HepG2 (cell line): Measurements from ENCODE around the gene C20orf141. TPM values are rescaled to one million over a fixed set of nuclear protein-coding genes. Genes with fewer than 3 reads are reported as not detected.
A peak's percentile ranks its signal among the peaks of the same experiment; 100 is the strongest.

ENCODE experiments used
- ATAC-seq: fragments of 200-7000 bp; cut with Tn5 transposase; 3 replicates; pipeline ENCODE4 v1.9.1; 2020; ENCODE audit warnings: mild to moderate bottlenecking, moderate library complexity
- BruUV-seq: library from RNA; stranded (reverse); fragments of 400-500 nt; replicated peaks from 2 replicates; lab custom pipeline; 2021; lab: Mats Ljungman, UMichigan
- CTCF ChIA-PET: fragments of 300-600 bp; formaldehyde crosslinking; extraction: SDS; loops from one replicate; lab custom pipeline; 2021; ENCODE audit warnings: low total read pairs, inconsistent platforms, low intra/inter-chr PET ratio; lab: Yijun Ruan, JAX
- POLR2A ChIA-PET: fragments of 350-600 bp; sonication (Branson Sonifier 250); formaldehyde crosslinking; loops from one replicate; lab custom pipeline; 2020; ENCODE audit warnings: antibody characterized with exemption, inconsistent platforms; lab: Yijun Ruan, JAX
- DNase-seq: peaks from one replicate; pipeline ENCODE4 v3.0.0-alpha.2; 2015; ENCODE audit warnings: low spot score
- FAIRE-seq: peaks from 3 replicates; lab custom pipeline; 2011; peaks lifted over from hg19 to GRCh38; lab: Jason Lieb, UNC
- H2AFZ ChIP-seq: one replicate; pipeline ENCODE4 v1.6.1; 2011; ENCODE audit warnings: low read length, inconsistent platforms
- H3K27ac ChIP-seq: fragments of 300-600 bp; 3 replicates; pipeline ENCODE4 v1.8.0; 2011; ENCODE audit warnings: mixed run types, mild to moderate bottlenecking, mixed read lengths, low read length, inconsistent platforms; ENCODE audit not compliant: insufficient read depth; ENCODE audit errors: extremely low read length
- H3K27me3 ChIP-seq, 2 experiments: fragments of 200-600 bp in 1 of 2; 2 replicates in 1 of 2; 3 replicates in 1 of 2; pipeline versions ENCODE4 v1.6.0 to v1.8.0; 2011; ENCODE audit warnings: low read length in 2 of 2, mild to moderate bottlenecking in 2 of 2, moderate library complexity in 2 of 2, inconsistent platforms in 1 of 2; ENCODE audit not compliant: insufficient read depth in 2 of 2, control insufficient read depth in 1 of 2
- H3K36me3 ChIP-seq, 2 experiments: fragments of 200-600 bp in 1 of 2; replicated peaks in 1 of 2; 2 replicates in 1 of 2; 3 replicates in 1 of 2; pipeline versions ENCODE4 v1.5.1 to v1.8.0; 2011; ENCODE audit warnings: low read length in 2 of 2, inconsistent platforms in 1 of 2; ENCODE audit not compliant: insufficient read depth in 2 of 2, control insufficient read depth in 1 of 2
- H3K4me1 ChIP-seq: 2 replicates; pipeline ENCODE4 v1.5.1; 2012; ENCODE audit warnings: low read length, inconsistent platforms; ENCODE audit not compliant: insufficient read depth
- H3K4me2 ChIP-seq: 2 replicates; pipeline ENCODE4 v1.6.0; 2011; ENCODE audit warnings: low read depth, low read length, inconsistent platforms
- H3K4me3 ChIP-seq, 3 experiments: fragments of 200-600 bp in 1 of 3; sonication (generic), shearing (Covaris generic) in 1 of 3; replicated peaks in 1 of 3; 2 replicates each; pipeline ENCODE4 v1.5.1; 2011 to 2016; ENCODE audit warnings: low read length in 3 of 3, inconsistent platforms in 2 of 3, low read depth in 2 of 3, mild to moderate bottlenecking in 2 of 3, control low read depth in 1 of 3, mixed read lengths in 1 of 3; ENCODE audit not compliant: insufficient read depth in 1 of 3
- H3K79me2 ChIP-seq: one replicate; pipeline ENCODE4 v1.6.1; 2011; ENCODE audit warnings: low read length, inconsistent platforms; ENCODE audit not compliant: insufficient read depth
- H3K9ac ChIP-seq: 2 replicates; pipeline ENCODE4 v1.6.0; 2011; ENCODE audit warnings: mild to moderate bottlenecking, low read depth, low read length, inconsistent platforms; ENCODE audit not compliant: insufficient read depth
- H3K9me3 ChIP-seq: 2 replicates; pipeline ENCODE4 v1.5.1; 2012; ENCODE audit warnings: mild to moderate bottlenecking, low read length
- H4K20me1 ChIP-seq: 2 replicates; pipeline ENCODE4 v1.6.0; 2011; ENCODE audit warnings: inconsistent platforms, mild to moderate bottlenecking, low read length, moderate library complexity; ENCODE audit not compliant: insufficient read depth
- ARNTL ChIP-seq: sonication (generic); formaldehyde crosslinking; IDR thresholded peaks from 2 replicates; pipeline ENCODE4 v1.4.0; 2020; ENCODE audit warnings: mild to moderate bottlenecking, missing genetic modification reagents
- CEBPZ ChIP-seq: IDR thresholded peaks from 2 replicates; pipeline ENCODE4 v1.6.1; 2012; ENCODE audit warnings: low read length, improper control_type of control experiment
- DR1 ChIP-seq: sonication (generic); formaldehyde crosslinking; IDR thresholded peaks from 2 replicates; pipeline ENCODE4 v1.8.0; 2021; ENCODE audit warnings: mild to moderate bottlenecking, missing genetic modification reagents, inconsistent platforms
- GABPB1 ChIP-seq: IDR thresholded peaks from 2 replicates; pipeline ENCODE4 v1.6.1; 2016; ENCODE audit warnings: mild to moderate bottlenecking, missing genetic modification reagents, moderate library complexity, missing compliant biosample characterization
- GATAD2A ChIP-seq: IDR thresholded peaks from 2 replicates; pipeline ENCODE4 v1.6.1; 2016
- HDAC6 ChIP-seq: fragments of 200-600 bp; sonication (generic); IDR thresholded peaks from 2 replicates; pipeline ENCODE4 v1.7.0; 2017; ENCODE audit warnings: mild to moderate bottlenecking, antibody characterized with exemption, low read length, low read depth
- LCORL ChIP-seq, 2 experiments: fragments of 450-650 bp in 1 of 2; sonication (generic) in 1 of 2; formaldehyde crosslinking in 1 of 2; IDR thresholded peaks; 2 replicates each; pipeline versions ENCODE4 v1.5.0 to v1.6.1; 2017 to 2020; ENCODE audit warnings: antibody characterized with exemption in 1 of 2, missing genetic modification reagents in 1 of 2
- MAX ChIP-seq: IDR thresholded peaks from 2 replicates; pipeline ENCODE4 v1.6.1; 2012; ENCODE audit warnings: inconsistent platforms
- RARA ChIP-seq: IDR thresholded peaks from 2 replicates; pipeline ENCODE4 v1.6.1; 2016; ENCODE audit warnings: missing genetic modification reagents, missing compliant biosample characterization
- RBFOX2 ChIP-seq: fragments of 200-400 bp; formaldehyde crosslinking; IDR thresholded peaks from 2 replicates; pipeline ENCODE4 v1.6.1; 2017; ENCODE audit warnings: low read depth, mild to moderate bottlenecking, low read length
- TBX2 ChIP-seq: sonication (generic); formaldehyde crosslinking; IDR thresholded peaks from 2 replicates; pipeline ENCODE4 v1.5.0; 2020; ENCODE audit warnings: missing genetic modification reagents, mild to moderate bottlenecking, borderline replicate concordance
- TEAD3 ChIP-seq: optimal IDR thresholded peaks from 2 replicates; pipeline ENCODE3; 2016; ENCODE audit warnings: borderline replicate concordance
- USF2 ChIP-seq, 2 experiments: sonication (generic) in 1 of 2; formaldehyde crosslinking in 1 of 2; IDR thresholded peaks; 2 replicates each; pipeline versions ENCODE4 v1.5.1 to v1.6.1; 2011 to 2020; ENCODE audit warnings: borderline replicate concordance in 1 of 2, low read depth in 1 of 2, low read length in 1 of 2, mild to moderate bottlenecking in 1 of 2, missing genetic modification reagents in 1 of 2, moderate library complexity in 1 of 2
- ZBTB1 ChIP-seq: sonication (generic); formaldehyde crosslinking; IDR thresholded peaks from 2 replicates; pipeline ENCODE4 v1.4.0; 2020; ENCODE audit warnings: missing genetic modification reagents, borderline replicate concordance
- ZNF441 ChIP-seq: sonication (generic); formaldehyde crosslinking; IDR thresholded peaks from 2 replicates; pipeline ENCODE4 v1.7.0; 2021; ENCODE audit warnings: missing genetic modification reagents, borderline replicate concordance
- ZNF7 ChIP-seq: IDR thresholded peaks from 2 replicates; pipeline ENCODE4 v1.6.1; 2016; ENCODE audit warnings: missing biosample characterization, missing genetic modification reagents
- ZNF790 ChIP-seq: sonication (generic); formaldehyde crosslinking; IDR thresholded peaks from 2 replicates; pipeline ENCODE4 v1.8.0; 2022; ENCODE audit warnings: missing genetic modification reagents, mild to moderate bottlenecking, borderline replicate concordance
- ZSCAN29 ChIP-seq: sonication (generic); formaldehyde crosslinking; conservative IDR thresholded peaks from 2 replicates; pipeline ENCODE4 v1.4.0; 2020; ENCODE audit warnings: mild to moderate bottlenecking, missing genetic modification reagents
- WGBS: methylation state at CpG from one replicate; pipeline ENCODE4 v1.1.6; 2017; ENCODE audit warnings: low lambda C conversion rate; 5-methylcytosine and 5-hydroxymethylcytosine counted together
- in situ Hi-C: cut with HindIII; loops from 2 replicates; pipeline ENCODE4 v1.10.0; 2017; ENCODE audit warnings: low pct_unique_long_range_greater_than_20kb; ENCODE audit not compliant: extremely low pct_ligation_motif_present
- intact Hi-C: fragments of 100-400 bp; cut with micrococcal nuclease; formaldehyde crosslinking; loops from one replicate; pipeline ENCODE4 v1.10.0; 2022; ENCODE audit not compliant: unreplicated experiment
- polyA plus RNA-seq, 8 experiments: library from polyadenylated mRNA; depleted of rRNA in 3 of 8; stranded (reverse) in 7 of 8; unstranded in 1 of 8; fragments of >200 nt; fragmentation: Illumina TruSeq in 4 of 8; extraction: Trizol in 4 of 8; gene quantifications; 2 replicates each; pipeline versions ENCODE4 v1.2.1 to v1.2.3, GENCODE V29; 2011 to 2016; ENCODE audit warnings: low read depth in 4 of 8, missing spikeins in 1 of 8, mixed read lengths in 1 of 8; ENCODE audit not compliant: insufficient read depth in 1 of 8
- total RNA-seq, 5 experiments: library from RNA; depleted of rRNA; stranded (reverse); fragments of >200 nt; fragmentation: Illumina TruSeq; extraction: Trizol; gene quantifications; 2 replicates each; pipeline ENCODE4 v1.2.3, GENCODE V29; 2016; ENCODE audit warnings: low read depth in 1 of 5

The C20orf141 gene
- total and polyA plus RNA-seq, 2 of the 13 experiments (the other 11 are each of a cell fraction or from before 2014, with no cell fraction given), result not detected

GRCh38 chr20:2771631-2772080 lies 43.1 kb upstream of the C20orf141 start (continued):
- TF ChIP-seq USF2 (IDR thresholded peaks at IDR 0.05; ENCODE audit: low read depth, low read length), result no peak
- TF ChIP-seq USF2 (CRISPR knock-in tag; IDR thresholded peaks at IDR 0.05; ENCODE audit: borderline replicate concordance), result 0 out of 2 replicates have a peak, but pooled peaks have one; percentile 12
- 0 out of 2 replicates have a peak, but pooled peaks have one; percentile 17 for TF ChIP-seq GABPB1 (CRISPR knock-in tag)

- CTCF ChIA-PET, result no interaction called here
- no TSS peak for BruUV-seq
- in situ Hi-C loops, result no loop called here
- peak; percentile 21; the same call in 1 of the 2 replicates for TF ChIP-seq TBX2 (CRISPR knock-in tag)
- TF ChIP-seq ZSCAN29 (CRISPR knock-in tag), result no peak
- peak; percentile 11 for TF ChIP-seq TEAD3 (CRISPR knock-in tag)
- no peak for TF ChIP-seq LCORL (IDR thresholded peaks at IDR 0.05)
- TF ChIP-seq LCORL (CRISPR knock-in tag; IDR thresholded peaks at IDR 0.05), result peak; percentile 50; the same call in 1 of the 2 replicates
- TF ChIP-seq CEBPZ, result no peak
- TF ChIP-seq RBFOX2, result no peak
- no peak for TF ChIP-seq ZNF7
- TF ChIP-seq DR1 (CRISPR knock-in tag), result no peak
- no peak for TF ChIP-seq ARNTL (CRISPR knock-in tag)
- no peak for TF ChIP-seq ZBTB1 (CRISPR knock-in tag)
- TF ChIP-seq MAX, result no peak
- TF ChIP-seq ZNF790, result no peak
- TF ChIP-seq HDAC6, result no peak
- TF ChIP-seq GATAD2A (CRISPR knock-in tag), result 0 out of 2 replicates have a peak, but pooled peaks have one; percentile 11
- no peak for TF ChIP-seq RARA (CRISPR knock-in tag)
- TF ChIP-seq ZNF441 (CRISPR knock-in tag), result no peak
Measured at GRCh38 chr20:2773812-2774211, 41.0 kb upstream of the C20orf141 start.

More at GRCh38 chr20:2773812-2774211, 41.0 kb upstream of the C20orf141 start:
- FAIRE-seq, result no peak
- Histone ChIP-seq H3K4me3 (no peak overlapping the region), H3K27ac (no peak overlapping the region), H3K9ac (no peak overlapping the region), H3K4me1 (peaks cover 15% of the 10 kb centered on the region), H3K4me2 (no peak overlapping the region), H3K79me2 (no peaks in the 10 kb centered on the region), H3K27me3 (peaks cover 6 to 29% of the 10 kb centered on the region in 2 experiments; a peak in 4 of 5 replicates), H3K9me3 (peaks cover 4% of the 10 kb centered on the region; the same call in 1 of the 2 replicates), H4K20me1 (no peaks in the 10 kb centered on the region), H2AFZ (no peak overlapping the region), H3K36me3 (no peaks in the 10 kb centered on the region)
- peak; percentile 28 for DNase-seq
- no peak for ATAC-seq
- intact Hi-C loops, result no loop called here
- WGBS, result 5% methylated on average over 9 of the region's 9 CpGs
- POLR2A ChIA-PET, result interaction anchor here (1.7 kb wide), 1 partner anchor 22 kb away, joined by 3 read pairs; no protein-coding TSS in a partner anchor
